BLaER1 (cell line): ENCODE measurements around the gene SF3A2.

ENCODE experiments used
- H3K27ac ChIP-seq: shearing (Covaris generic); formaldehyde crosslinking; 2 replicates; pipeline ENCODE4 v1.8.1; 2022
- H3K27me3 ChIP-seq: shearing (Covaris generic); formaldehyde crosslinking; 2 replicates; pipeline ENCODE4 v1.8.1; 2022
- H3K36me3 ChIP-seq: shearing (Covaris generic); formaldehyde crosslinking; 2 replicates; pipeline ENCODE4 v1.8.1; 2022
- H3K4me1 ChIP-seq: shearing (Covaris generic); formaldehyde crosslinking; 2 replicates; pipeline ENCODE4 v1.8.1; 2022
- H3K4me2 ChIP-seq: shearing (Covaris generic); formaldehyde crosslinking; 2 replicates; pipeline ENCODE4 v1.8.1; 2022
- H3K4me3 ChIP-seq: shearing (Covaris generic); formaldehyde crosslinking; 2 replicates; pipeline ENCODE4 v1.8.1; 2022
- H3K9ac ChIP-seq: shearing (Covaris generic); formaldehyde crosslinking; 2 replicates; pipeline ENCODE4 v1.8.1; 2022
- H3K9me3 ChIP-seq: shearing (Covaris generic); formaldehyde crosslinking; 2 replicates; pipeline ENCODE4 v1.8.1; 2022
- H4K20me1 ChIP-seq: shearing (Covaris generic); formaldehyde crosslinking; 2 replicates; pipeline ENCODE4 v1.8.1; 2022
- Cebpa-rat ChIP-seq: shearing (Covaris generic); IDR thresholded peaks from 2 replicates; pipeline ENCODE4 v1.8.1; 2022

SF3A2 gene

DNA sequence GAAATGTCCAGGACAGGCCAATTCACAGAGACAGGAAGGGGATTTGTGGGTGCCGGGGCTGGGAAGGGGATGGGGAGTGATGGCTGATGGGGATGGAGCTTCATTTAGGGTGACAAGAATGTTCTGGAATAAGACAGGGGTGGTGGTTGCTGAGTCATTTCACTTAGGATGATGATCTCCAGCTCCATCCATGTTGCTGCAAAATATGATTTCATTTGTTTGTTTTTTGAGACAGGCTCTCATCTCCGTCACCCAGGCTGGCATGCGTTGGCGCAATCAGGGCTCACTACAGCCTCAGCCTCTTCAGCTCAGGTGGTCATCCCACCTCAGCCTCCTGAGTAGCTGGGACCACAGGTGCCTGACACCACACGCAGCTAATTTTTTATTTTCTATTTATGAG, 22.7 kb downstream of the SF3A2 start:
- H3K4me1 ChIP-seq = peaks cover 98% of the 10 kb centered on the region
- 0 out of 2 replicates have a peak overlapping the region, but pooled peaks have one; percentile 41 for H3K9ac ChIP-seq
- no peak overlapping the region for H3K4me3 ChIP-seq
- TF ChIP-seq Cebpa-rat = no peak
- H3K27me3 ChIP-seq = peaks cover 9% of the 10 kb centered on the region; the same call in 1 of the 2 replicates
- peak overlapping the region; percentile 56 for H3K4me2 ChIP-seq
- H3K36me3 ChIP-seq = no peaks in the 10 kb centered on the region
- H3K27ac ChIP-seq = peak overlapping the region; percentile 45
- no peaks in the 10 kb centered on the region for H4K20me1 ChIP-seq
- no peaks in the 10 kb centered on the region for H3K9me3 ChIP-seq

DNA sequence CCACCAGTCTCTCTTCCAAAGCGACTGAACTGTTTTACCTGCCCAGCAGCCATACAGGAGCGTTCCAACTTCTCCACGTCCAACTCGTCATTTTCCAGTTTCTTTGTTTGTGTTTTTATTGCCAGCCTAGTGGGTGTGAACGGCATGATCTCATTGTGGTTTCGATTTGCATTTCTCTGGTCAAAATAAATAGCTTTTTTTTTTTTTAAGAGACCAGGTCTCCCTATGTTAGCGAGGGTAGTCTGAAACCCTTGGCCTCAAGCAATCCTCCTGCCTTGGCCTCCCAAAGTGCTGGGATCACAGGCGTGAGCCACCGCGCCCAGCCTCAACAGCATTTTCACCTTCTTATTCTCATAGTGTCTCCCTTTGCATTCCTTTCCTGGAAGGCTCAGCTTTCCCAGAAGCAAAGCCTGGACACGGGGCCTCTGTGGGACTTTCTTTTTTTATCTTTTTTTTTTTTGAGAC, 23.7 kb downstream of the SF3A2 start:
- no peak for TF ChIP-seq Cebpa-rat
- Histone ChIP-seq H4K20me1 (no peaks in the 10 kb centered on the region), H3K9me3 (no peaks in the 10 kb centered on the region), H3K9ac (peak overlapping the region; percentile 41; the same call in 1 of the 2 replicates), H3K27me3 (no peaks in the 10 kb centered on the region), H3K4me1 (peaks cover 98% of the 10 kb centered on the region), H3K4me3 (no peak overlapping the region), H3K36me3 (no peaks in the 10 kb centered on the region), H3K27ac (peak overlapping the region; percentile 45), H3K4me2 (peak overlapping the region; percentile 56)

DNA sequence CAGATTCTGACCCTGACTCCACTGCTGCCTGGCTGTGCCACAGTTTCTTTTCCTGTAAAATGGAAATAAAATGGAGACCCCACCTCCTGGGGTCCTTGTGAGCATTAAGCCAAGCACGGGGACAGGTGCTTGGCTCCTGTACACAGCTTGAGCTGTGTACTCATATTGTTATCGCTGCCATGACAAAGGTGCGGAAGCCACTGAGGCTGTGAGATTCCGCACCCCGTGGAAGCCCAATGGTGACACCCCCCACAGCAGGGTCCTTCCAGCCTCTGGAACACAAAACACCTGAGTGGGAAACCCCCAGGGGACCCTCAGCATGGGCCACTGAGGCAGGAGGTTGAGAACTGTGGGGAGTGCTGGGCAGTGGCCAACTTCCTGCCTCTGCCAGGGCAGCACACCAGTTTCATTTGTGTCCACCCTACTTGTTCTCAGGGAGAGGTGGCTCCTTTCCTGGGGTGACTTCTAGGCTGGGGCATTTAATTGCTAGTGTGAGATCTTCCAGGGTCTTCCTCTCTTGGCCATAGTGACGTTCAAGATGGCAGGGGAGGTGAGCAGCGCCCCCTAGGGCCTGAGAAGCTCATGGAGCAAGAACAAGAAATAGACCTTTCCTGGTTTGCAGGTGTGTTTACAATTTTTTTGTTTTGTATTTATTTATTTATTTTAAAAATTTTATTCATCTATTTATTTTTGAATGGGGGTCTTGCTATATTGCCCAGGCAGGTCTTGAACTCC, 25.0 kb downstream of the SF3A2 start:
- Histone ChIP-seq H3K9me3 (no peaks in the 10 kb centered on the region), H3K36me3 (no peaks in the 10 kb centered on the region), H3K4me1 (peaks cover 98% of the 10 kb centered on the region), H3K27me3 (no peaks in the 10 kb centered on the region), H4K20me1 (no peaks in the 10 kb centered on the region), H3K4me2 (0 out of 2 replicates have a peak overlapping the region, but pooled peaks have one; percentile 13), H3K27ac (no peak overlapping the region), H3K4me3 (no peak overlapping the region), H3K9ac (no peak overlapping the region)
- no peak for TF ChIP-seq Cebpa-rat

DNA sequence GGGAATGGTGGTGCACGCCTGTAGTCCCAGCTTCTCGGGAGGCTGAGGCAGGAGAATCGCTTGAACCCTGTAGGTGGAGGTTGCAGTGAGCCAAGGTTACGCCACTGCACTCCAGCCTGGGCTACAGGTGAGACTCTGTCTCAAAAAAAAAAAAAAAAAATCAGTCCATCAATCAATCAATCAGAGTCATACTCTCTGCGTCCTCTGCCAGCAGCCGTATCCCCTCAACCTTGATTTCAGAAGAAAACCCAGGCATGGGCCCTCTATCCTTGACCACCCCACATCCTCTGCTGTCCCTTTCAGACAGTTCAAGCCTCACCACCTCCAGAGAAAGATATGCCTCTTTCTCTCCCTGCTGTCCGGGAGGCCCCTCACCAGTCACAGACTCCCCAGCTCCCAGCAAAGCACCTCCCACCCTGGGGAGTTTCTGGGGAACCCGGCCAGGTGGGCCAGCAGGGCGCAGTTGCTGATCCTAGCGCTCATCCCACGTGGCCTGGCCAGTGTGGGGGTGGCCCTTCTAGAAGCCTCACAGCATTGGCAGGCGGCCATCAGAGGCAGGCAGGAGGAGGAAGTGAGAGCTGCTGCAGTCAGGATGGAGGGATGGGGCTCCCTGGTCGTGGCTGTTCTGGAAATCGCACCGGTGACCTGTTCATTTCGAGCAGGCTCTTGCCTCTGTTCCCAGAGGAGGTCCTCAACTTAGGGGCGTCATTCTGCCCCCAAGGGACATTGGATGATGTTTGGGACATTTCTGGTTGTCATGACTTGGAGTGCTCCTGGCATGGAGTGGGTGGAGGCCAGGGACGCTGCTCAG, 29.8 kb downstream of the SF3A2 start:
- H4K20me1 ChIP-seq = peaks cover 21% of the 10 kb centered on the region
- peaks cover 3% of the 10 kb centered on the region for H3K36me3 ChIP-seq
- peaks cover 75% of the 10 kb centered on the region for H3K4me1 ChIP-seq
- H3K9ac ChIP-seq = peak overlapping the region; percentile 16; the same call in 1 of the 2 replicates
- no peaks in the 10 kb centered on the region for H3K9me3 ChIP-seq
- H3K27ac ChIP-seq = peak overlapping the region; percentile 64
- H3K4me3 ChIP-seq = no peak overlapping the region
- peak overlapping the region; percentile 76 for H3K4me2 ChIP-seq
- TF ChIP-seq Cebpa-rat = no peak
- H3K27me3 ChIP-seq = no peaks in the 10 kb centered on the region

DNA sequence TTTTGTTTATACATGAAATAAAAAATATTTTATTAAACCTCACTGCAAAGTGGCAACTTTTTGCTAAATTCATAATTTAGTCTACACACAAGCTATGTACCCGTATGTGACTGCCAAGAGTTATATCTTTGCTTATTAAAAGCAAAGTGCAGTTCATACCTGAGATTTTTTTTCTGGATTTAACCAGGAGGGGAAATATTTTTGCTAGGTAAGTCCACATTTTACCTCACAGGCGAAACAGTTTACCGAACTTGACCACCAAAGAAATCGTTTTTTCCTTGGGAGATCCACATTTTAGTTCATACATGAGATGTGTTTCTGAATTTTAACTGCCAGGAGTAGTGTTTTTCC, 31.8 kb downstream of the SF3A2 start:
- peak overlapping the region; percentile 99 for H3K4me3 ChIP-seq
- no peaks in the 10 kb centered on the region for H3K27me3 ChIP-seq
- peaks cover 76% of the 10 kb centered on the region for H3K4me1 ChIP-seq
- H3K4me2 ChIP-seq = peak overlapping the region; percentile 76
- peaks cover 41% of the 10 kb centered on the region for H4K20me1 ChIP-seq
- H3K36me3 ChIP-seq = peaks cover 19% of the 10 kb centered on the region
- H3K27ac ChIP-seq = no peak overlapping the region
- peak overlapping the region; percentile 99 for H3K9ac ChIP-seq
- no peaks in the 10 kb centered on the region for H3K9me3 ChIP-seq
- no peak for TF ChIP-seq Cebpa-rat

DNA sequence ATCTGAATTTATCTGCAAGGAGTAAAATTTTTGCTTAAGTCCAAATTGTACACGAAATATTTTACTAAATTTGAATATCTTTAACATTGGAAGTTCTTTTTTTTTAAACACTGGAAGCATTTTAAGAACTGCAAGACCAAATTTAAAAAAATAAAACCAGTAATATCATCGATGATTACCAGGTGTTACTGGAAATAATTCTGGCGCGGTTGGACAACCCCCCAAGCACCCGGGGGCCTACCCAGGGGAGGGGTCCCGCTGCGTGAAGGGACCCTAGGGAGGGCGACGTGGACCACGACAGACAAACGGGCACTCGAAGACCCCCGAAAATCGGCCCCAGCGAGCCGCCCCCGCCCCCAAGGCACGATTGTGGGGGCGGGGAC, 32.2 kb downstream of the SF3A2 start:
- peak overlapping the region; percentile 99 for H3K9ac ChIP-seq
- peak overlapping the region; percentile 99 for H3K4me3 ChIP-seq
- H3K36me3 ChIP-seq = peaks cover 19% of the 10 kb centered on the region
- peaks cover 45% of the 10 kb centered on the region for H4K20me1 ChIP-seq
- no peaks in the 10 kb centered on the region for H3K9me3 ChIP-seq
- peak overlapping the region; percentile 76 for H3K4me2 ChIP-seq
- H3K4me1 ChIP-seq = peaks cover 75% of the 10 kb centered on the region
- TF ChIP-seq Cebpa-rat = no peak
- H3K27me3 ChIP-seq = no peaks in the 10 kb centered on the region
- peak overlapping the region; percentile 99 for H3K27ac ChIP-seq

DNA sequence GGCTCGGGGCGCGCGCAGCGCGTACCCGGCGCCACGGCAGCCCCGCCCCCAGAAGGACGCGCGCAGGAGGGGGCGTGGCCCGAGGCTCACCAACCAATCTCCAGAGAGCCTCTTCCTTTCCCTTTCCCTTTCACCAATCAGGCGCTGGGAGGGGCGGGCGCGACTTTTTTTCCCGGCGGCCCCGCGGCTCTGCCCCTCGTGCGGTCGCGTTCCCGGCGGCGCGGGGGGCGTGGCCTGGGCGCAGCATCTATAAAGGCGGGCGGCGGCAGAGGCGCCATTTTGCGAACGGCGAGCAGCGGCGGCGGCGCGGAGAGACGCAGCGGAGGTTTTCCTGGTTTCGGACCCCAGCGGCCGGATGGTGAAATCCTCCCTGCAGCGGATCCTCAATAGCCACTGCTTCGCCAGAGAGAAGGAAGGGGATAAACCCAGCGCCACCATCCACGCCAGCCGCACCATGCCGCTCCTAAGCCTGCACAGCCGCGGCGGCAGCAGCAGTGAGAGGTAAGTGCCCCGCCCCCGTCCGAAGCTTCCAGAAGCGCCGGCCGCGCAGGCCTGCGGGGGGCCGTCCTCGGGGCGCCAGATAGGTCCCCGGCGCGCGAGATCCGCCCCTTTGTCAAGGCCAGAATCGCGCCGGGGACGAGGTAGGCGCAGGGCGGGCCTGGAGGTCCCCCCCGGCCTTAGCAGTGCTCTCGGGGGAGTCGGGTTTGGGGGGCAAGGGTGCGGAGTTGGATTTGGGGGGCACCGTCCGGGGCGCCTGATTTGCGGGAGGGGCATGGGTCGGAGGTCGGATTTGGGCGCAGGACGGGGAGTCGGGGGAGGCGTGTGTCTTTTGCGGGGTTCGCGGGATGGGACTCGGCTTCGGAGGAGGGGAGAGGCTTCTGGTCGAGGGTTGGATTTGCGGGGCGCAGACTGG, 32.9 kb downstream of the SF3A2 start:
- peak overlapping the region; percentile 99 for H3K4me3 ChIP-seq
- peaks cover 75% of the 10 kb centered on the region for H3K4me1 ChIP-seq
- H3K9ac ChIP-seq = peak overlapping the region; percentile 99
- peak overlapping the region; percentile 76 for H3K4me2 ChIP-seq
- peaks cover 52% of the 10 kb centered on the region for H4K20me1 ChIP-seq
- no peak for TF ChIP-seq Cebpa-rat
- peak overlapping the region; percentile 99 for H3K27ac ChIP-seq
- no peaks in the 10 kb centered on the region for H3K9me3 ChIP-seq
- peaks cover 24% of the 10 kb centered on the region for H3K36me3 ChIP-seq
- H3K27me3 ChIP-seq = no peaks in the 10 kb centered on the region

DNA sequence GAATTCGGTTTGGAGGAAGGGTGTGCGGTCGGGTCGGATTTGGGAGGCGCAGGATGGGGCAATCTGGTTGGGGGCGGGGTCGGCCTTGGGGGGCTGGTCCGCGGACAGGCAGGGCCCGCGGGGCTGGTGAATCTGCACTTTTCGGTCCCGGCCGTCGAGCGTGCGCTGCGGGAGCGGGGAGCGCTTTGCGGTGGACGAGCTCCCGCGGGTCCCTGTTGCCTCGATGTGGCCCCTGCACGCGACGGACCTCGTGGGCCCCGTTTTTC, 33.5 kb downstream of the SF3A2 start:
- peaks cover 24% of the 10 kb centered on the region for H3K36me3 ChIP-seq
- peaks cover 58% of the 10 kb centered on the region for H4K20me1 ChIP-seq

DNA sequence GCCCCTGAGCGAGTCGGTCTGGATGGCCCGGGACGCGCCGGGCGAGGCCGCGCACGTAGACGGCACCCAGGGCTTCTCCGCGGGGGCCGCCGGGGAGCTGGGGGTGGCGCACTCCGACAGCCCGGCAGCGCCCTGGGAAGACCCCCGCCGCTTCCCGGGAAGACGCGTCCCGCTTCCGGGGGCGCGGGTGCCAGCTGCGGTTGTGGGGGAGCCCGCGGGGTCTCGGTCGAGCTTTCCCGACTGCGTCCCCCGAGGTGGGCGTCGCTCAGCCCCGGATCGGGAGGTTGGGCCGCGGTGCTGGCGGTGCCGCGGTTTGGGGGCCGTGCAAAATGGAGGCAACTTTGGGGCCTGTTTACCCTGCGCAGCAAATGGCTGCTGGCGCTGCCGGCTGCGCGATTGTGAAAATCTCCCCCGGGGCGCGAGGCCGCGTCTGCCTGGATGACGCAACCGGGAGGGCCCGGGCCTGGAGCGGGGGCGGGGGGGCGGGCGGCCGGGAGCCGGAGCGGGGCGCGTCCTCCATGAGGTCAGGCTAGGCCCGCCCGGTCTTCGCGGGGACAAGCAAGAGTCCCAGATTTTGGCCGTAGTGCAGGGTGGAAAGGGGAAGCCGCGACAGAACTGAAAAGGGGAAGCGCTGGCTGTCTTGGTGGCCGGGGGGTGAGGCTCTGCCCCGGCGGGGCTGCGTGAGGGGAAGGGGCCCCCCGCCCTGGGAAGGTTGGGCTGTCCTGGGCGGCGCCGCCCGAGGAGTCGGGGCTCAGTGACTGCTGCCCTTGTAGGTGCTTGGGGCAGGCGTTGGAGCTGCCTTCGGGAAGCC, 34.0 kb downstream of the SF3A2 start:
- Histone ChIP-seq H3K4me2 (peak overlapping the region; percentile 99), H3K4me1 (peaks cover 75% of the 10 kb centered on the region), H3K4me3 (peak overlapping the region; percentile 99), H4K20me1 (peaks cover 63% of the 10 kb centered on the region), H3K27me3 (no peaks in the 10 kb centered on the region), H3K9ac (peak overlapping the region; percentile 99), H3K36me3 (peaks cover 29% of the 10 kb centered on the region), H3K9me3 (no peaks in the 10 kb centered on the region), H3K27ac (peak overlapping the region; percentile 99)
- peak; percentile 58; the same call in 1 of the 2 replicates for TF ChIP-seq Cebpa-rat

More for the DNA sequence above, 33.5 kb downstream of the SF3A2 start:
- Histone ChIP-seq H3K27me3 (no peaks in the 10 kb centered on the region), H3K4me2 (peak overlapping the region; percentile 67), H3K9ac (peak overlapping the region; percentile 99), H3K9me3 (no peaks in the 10 kb centered on the region), H3K4me3 (peak overlapping the region; percentile 99), H3K27ac (peak overlapping the region; percentile 99), H3K4me1 (peaks cover 75% of the 10 kb centered on the region)
- no peak for TF ChIP-seq Cebpa-rat
